OCI-LY7 (cell line): ENCODE results near the gene SLC2A13. TPM values are rescaled to one million over a fixed set of nuclear protein-coding genes. Genes with fewer than 3 reads are reported as not detected.
A peak's percentile ranks its signal among the peaks of the same experiment; 100 is the strongest.
"Not testable (repeated sequence)": the region's sequence is repeated elsewhere in the genome, so short reads cannot be mapped to it uniquely, and the experiment has no call there.

ENCODE experiments used
- BruUV-seq: library from RNA; stranded (reverse); fragments of 400-500 nt; replicated peaks from 2 replicates; lab custom pipeline; 2021; lab: Mats Ljungman, UMichigan
- CTCF ChIA-PET: fragments of 300-600 bp; sonication (Branson Sonifier 250); formaldehyde crosslinking; loops from one replicate; lab custom pipeline; 2022; ENCODE audit warnings: antibody characterized with exemption; ENCODE audit not compliant: unreplicated experiment; lab: Charles Lee
- POLR2A ChIA-PET: fragments of 300-600 bp; sonication (Branson Sonifier 250); formaldehyde crosslinking; loops from one replicate; lab custom pipeline; 2022; ENCODE audit warnings: antibody characterized with exemption; lab: Charles Lee
- DNase-seq: peaks from one replicate; pipeline ENCODE4 v3.0.0-alpha.2; 2015; ENCODE audit warnings: low spot score
- H2AFZ ChIP-seq: fragments of 200-600 bp; sonication (generic), shearing (Covaris generic); 2 replicates; pipeline ENCODE4 v1.6.1; 2014; ENCODE audit warnings: mild to moderate bottlenecking, antibody characterized with exemption, low read length, moderate library complexity
- H3K27ac ChIP-seq: fragments of 200-600 bp; sonication (generic); 2 replicates; pipeline ENCODE4 v1.5.1; 2014; ENCODE audit warnings: mixed run types, low read depth, mild to moderate bottlenecking, moderate library complexity, low read length, inconsistent platforms; ENCODE audit not compliant: poor library complexity, severe bottlenecking
- H3K36me3 ChIP-seq: fragments of 200-600 bp; sonication (generic); 2 replicates; pipeline ENCODE4 v1.6.1; 2014; ENCODE audit warnings: mild to moderate bottlenecking, antibody characterized with exemption, low read length, moderate library complexity, mixed read lengths; ENCODE audit not compliant: insufficient read depth
- H3K4me1 ChIP-seq: fragments of 200-600 bp; sonication (generic); 2 replicates; pipeline ENCODE4 v1.5.1; 2014; ENCODE audit warnings: mild to moderate bottlenecking, low read length; ENCODE audit not compliant: insufficient read depth, poor library complexity, severe bottlenecking
- H3K4me2 ChIP-seq: fragments of 200-600 bp; sonication (generic); 2 replicates; pipeline ENCODE4 v1.6.1; 2014; ENCODE audit warnings: mild to moderate bottlenecking, low read length
- H3K4me3 ChIP-seq: fragments of 200-600 bp; sonication (generic); 2 replicates; pipeline ENCODE4 v1.5.1; 2014; ENCODE audit warnings: mild to moderate bottlenecking, low read depth, low read length; ENCODE audit not compliant: poor library complexity, severe bottlenecking
- H3K79me2 ChIP-seq: fragments of 200-600 bp; sonication (generic); 2 replicates; pipeline ENCODE4 v1.6.1; 2016; ENCODE audit warnings: low read depth, mild to moderate bottlenecking, low read length, moderate library complexity, mixed read lengths; ENCODE audit not compliant: insufficient read depth
- H3K9me2 ChIP-seq: fragments of 200-600 bp; sonication (generic); 2 replicates; pipeline ENCODE4 v1.6.1; 2016; ENCODE audit warnings: mild to moderate bottlenecking, low read length, mixed read lengths; ENCODE audit not compliant: insufficient read depth
- H3K9me3 ChIP-seq: fragments of 200-600 bp; sonication (generic); 2 replicates; pipeline ENCODE4 v1.6.1; 2014; ENCODE audit warnings: mild to moderate bottlenecking, mixed run types, low read length, mixed read lengths
- H4K20me1 ChIP-seq: fragments of 200-600 bp; sonication (generic); 2 replicates; pipeline ENCODE4 v1.6.1; 2014; ENCODE audit warnings: mild to moderate bottlenecking, antibody characterized with exemption, low read length, moderate library complexity, mixed read lengths; ENCODE audit not compliant: insufficient read depth
- EZH2phosphoT487 ChIP-seq: fragments of 200-600 bp; sonication (generic); IDR thresholded peaks from 2 replicates; pipeline ENCODE4 v1.6.1; 2018; ENCODE audit warnings: low read depth, borderline replicate concordance, mild to moderate bottlenecking, mixed run types, antibody characterized with exemption, low read length, moderate library complexity, mixed read lengths
- intact Hi-C: fragments of 100-400 bp; cut with micrococcal nuclease; formaldehyde crosslinking; loops from one replicate; pipeline ENCODE4 v1.10.0; 2022; ENCODE audit not compliant: unreplicated experiment
- total RNA-seq, 2 experiments: library from RNA; depleted of rRNA in 1 of 2; stranded (reverse); fragments of >200 nt in 1 of 2; shearing (Covaris generic) in 1 of 2; gene quantifications; 2 replicates each; pipeline ENCODE4 v1.2.3, GENCODE V29; 2014 to 2022
- TF ChIP-seq, protein P1 (sequence below): fragments of 200-600 bp; sonication (generic); conservative IDR thresholded peaks from 2 replicates; pipeline ENCODE4 v1.5.1; 2014; ENCODE audit warnings: mild to moderate bottlenecking, antibody characterized with exemption, low read length, moderate library complexity, mixed read lengths

SLC2A13 gene
- total RNA-seq, 2 experiments from 2014 or later: 12.4 to 16.5 TPM

DNA sequence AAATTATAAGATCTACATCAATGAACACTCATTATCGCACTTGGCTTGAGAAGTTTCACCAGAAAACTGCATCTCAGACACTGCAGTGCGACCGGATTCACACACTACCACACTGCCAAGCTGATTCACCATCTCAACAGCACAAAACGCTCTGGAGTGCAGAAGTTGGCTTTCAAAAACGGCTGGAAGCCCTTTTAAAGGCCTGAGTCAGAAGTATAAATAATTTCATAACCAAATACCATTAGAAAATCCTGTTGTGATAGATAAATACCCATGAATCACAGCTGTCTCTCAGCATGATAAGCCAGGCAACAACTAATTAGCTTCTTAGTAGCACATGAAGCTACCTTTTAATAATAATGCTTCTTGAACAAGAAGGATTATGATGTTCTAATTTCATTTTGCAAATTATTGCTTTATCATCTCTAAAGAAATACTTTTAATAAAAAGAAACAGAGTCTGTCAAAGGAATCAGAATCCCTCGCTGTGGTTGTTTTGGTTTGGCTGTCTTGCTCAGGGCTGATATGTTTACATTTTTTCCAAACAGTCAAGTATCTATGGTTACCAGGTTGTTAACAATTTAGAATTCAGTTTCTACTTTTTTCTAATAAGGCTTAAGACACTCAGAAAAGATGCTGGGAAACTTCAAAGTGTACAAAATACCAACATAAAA lies 51.2 kb downstream of the SLC2A13 start:
- no peak for TF ChIP-seq EZH2phosphoT487
- TF ChIP-seq, protein P1, sequence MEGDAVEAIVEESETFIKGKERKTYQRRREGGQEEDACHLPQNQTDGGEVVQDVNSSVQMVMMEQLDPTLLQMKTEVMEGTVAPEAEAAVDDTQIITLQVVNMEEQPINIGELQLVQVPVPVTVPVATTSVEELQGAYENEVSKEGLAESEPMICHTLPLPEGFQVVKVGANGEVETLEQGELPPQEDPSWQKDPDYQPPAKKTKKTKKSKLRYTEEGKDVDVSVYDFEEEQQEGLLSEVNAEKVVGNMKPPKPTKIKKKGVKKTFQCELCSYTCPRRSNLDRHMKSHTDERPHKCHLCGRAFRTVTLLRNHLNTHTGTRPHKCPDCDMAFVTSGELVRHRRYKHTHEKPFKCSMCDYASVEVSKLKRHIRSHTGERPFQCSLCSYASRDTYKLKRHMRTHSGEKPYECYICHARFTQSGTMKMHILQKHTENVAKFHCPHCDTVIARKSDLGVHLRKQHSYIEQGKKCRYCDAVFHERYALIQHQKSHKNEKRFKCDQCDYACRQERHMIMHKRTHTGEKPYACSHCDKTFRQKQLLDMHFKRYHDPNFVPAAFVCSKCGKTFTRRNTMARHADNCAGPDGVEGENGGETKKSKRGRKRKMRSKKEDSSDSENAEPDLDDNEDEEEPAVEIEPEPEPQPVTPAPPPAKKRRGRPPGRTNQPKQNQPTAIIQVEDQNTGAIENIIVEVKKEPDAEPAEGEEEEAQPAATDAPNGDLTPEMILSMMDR: no peak
- Histone ChIP-seq H3K79me2 (no peaks in the 10 kb centered on the region), H3K4me3 (no peak overlapping the region), H2AFZ (no peak overlapping the region), H3K27ac (no peak overlapping the region), H3K36me3 (no peaks in the 10 kb centered on the region), H3K9me2 (no peaks in the 10 kb centered on the region), H3K4me2 (no peak overlapping the region), H3K9me3 (no peaks in the 10 kb centered on the region), H3K4me1 (peaks cover 10% of the 10 kb centered on the region), H4K20me1 (no peaks in the 10 kb centered on the region)
- intact Hi-C loops: no loop called here
- ChIA-PET POLR2A (interaction anchor here (0.5 to 3.0 kb wide), 7 partner anchors 8 to 405 kb away, joined by 3 to 11 read pairs (median 3); no protein-coding TSS in a partner anchor), CTCF (no interaction called here)
- DNase-seq: no peak
- BruUV-seq: no TSS peak

DNA sequence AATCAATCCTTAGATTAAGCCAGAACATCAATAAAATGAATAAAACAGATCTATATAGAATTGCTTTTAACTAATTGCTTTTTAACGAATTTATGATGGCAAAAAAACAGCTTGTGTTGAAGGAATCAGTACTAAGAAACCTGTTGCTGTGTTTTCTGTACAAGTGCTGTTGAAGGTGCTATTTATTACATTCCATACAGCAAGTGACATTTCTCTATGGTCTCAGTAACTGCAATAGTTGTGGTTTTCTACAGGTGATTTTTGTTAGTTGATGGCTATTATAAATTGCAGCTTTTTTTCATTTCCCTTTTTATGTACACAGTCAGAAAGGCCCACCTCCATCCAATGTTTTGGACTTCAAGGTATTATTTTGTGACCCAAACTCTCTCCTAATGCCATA lies 56.6 kb downstream of the SLC2A13 start:
- Histone ChIP-seq H3K36me3 (peaks cover 7% of the 10 kb centered on the region; the same call in 1 of the 2 replicates), H3K4me3 (peak overlapping the region; percentile 15), H3K9me3 (no peaks in the 10 kb centered on the region), H3K79me2 (no peaks in the 10 kb centered on the region), H4K20me1 (no peaks in the 10 kb centered on the region), H3K27ac (peak overlapping the region; percentile 59), H3K4me1 (peaks cover 51% of the 10 kb centered on the region), H2AFZ (no peak overlapping the region), H3K9me2 (no peaks in the 10 kb centered on the region), H3K4me2 (peak overlapping the region; percentile 41)
- intact Hi-C loops: loop anchor here (2.0 to 5.0 kb wide), 2 partner anchors 56 to 178 kb away; no protein-coding TSS in a partner anchor
- TF ChIP-seq, protein P1: no peak
- no peak for TF ChIP-seq EZH2phosphoT487
- CTCF ChIA-PET: no interaction called here
- POLR2A ChIA-PET: interaction anchor here (0.6 to 3.1 kb wide), 6 partner anchors 11 to 257 kb away, joined by 3 to 16 read pairs (median 5); partner anchors contain the start of gene SLC2A13
- DNase-seq: peak; percentile 64
- BruUV-seq: no TSS peak

DNA sequence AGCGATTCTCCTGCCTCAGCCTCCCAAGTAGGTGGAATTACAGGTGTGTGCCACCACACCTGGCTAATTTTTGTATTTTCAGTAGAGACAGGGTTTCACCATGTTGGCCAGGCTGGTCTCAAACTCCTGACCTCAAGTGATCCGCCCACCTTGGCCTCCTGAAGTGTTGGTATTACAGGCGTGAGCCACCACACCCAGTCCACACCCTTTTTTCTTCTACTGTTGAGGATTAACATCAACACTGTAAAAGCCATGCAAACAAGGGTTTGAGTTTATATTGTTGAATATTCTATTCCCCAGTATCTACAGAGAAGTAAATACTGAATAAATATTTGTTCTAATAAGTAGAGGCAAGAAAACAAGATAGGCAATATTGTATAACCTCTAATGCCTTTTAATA lies 58.9 kb downstream of the SLC2A13 start:
- H3K9me3 ChIP-seq, DNase-seq, BruUV-seq, H3K79me2 ChIP-seq, H3K4me2 ChIP-seq, H2AFZ ChIP-seq, H3K36me3 ChIP-seq, CTCF ChIA-PET, H4K20me1 ChIP-seq, H3K4me3 ChIP-seq, H3K27ac ChIP-seq, H3K9me2 ChIP-seq: not testable (repeated sequence)
- intact Hi-C loops: loop anchor here (5.0 kb wide), 1 partner anchor 180 kb away; no protein-coding TSS in a partner anchor
- POLR2A ChIA-PET: interaction anchor here (0.8 to 3.1 kb wide), 11 partner anchors 8 to 290 kb away, joined by 3 to 16 read pairs (median 4); partner anchors contain the start of gene SLC2A13
- peaks cover 51% of the 10 kb centered on the region for H3K4me1 ChIP-seq
